H1 (cell line): ENCODE data around the gene CEP120. TPM values are rescaled to one million over a fixed set of nuclear protein-coding genes. Genes with fewer than 3 reads are reported as not detected.

Experiments used
- CTCF ChIA-PET: fragments of 300-600 bp; sonication (Branson Sonifier 250); formaldehyde crosslinking; loops from one replicate; lab custom pipeline; 2021; ENCODE audit not compliant: partially characterized antibody; lab: Charles Lee
- POLR2A ChIA-PET: fragments of 300-600 bp; sonication (Branson Sonifier 250); formaldehyde crosslinking; loops from one replicate; lab custom pipeline; 2021; ENCODE audit warnings: inconsistent platforms; ENCODE audit not compliant: partially characterized antibody; lab: Charles Lee
- DNase-seq, 2 experiments: peaks; one replicate each; pipeline versions ENCODE4 v3.0.0 to v3.0.0-alpha.2; 2010 to 2022; ENCODE audit warnings: low spot score in 2 of 2, low read depth in 1 of 2, mixed read lengths in 1 of 2
- FAIRE-seq: peaks from 2 replicates; lab custom pipeline; 2011; peaks lifted over from hg19 to GRCh38; lab: Jason Lieb, UNC
- H2AFZ ChIP-seq: 2 replicates; pipeline ENCODE4 v1.8.1; 2012; ENCODE audit warnings: low read length, inconsistent platforms
- H2AK5ac ChIP-seq: 2 replicates; pipeline ENCODE4 v1.6.1; 2013; ENCODE audit warnings: low read depth, low read length
- H2BK120ac ChIP-seq: replicated peaks from 2 replicates; pipeline ENCODE3; 2013; ENCODE audit warnings: low read depth, low read length, inconsistent platforms
- H2BK12ac ChIP-seq: 2 replicates; pipeline ENCODE4 v1.6.1; 2013; ENCODE audit warnings: low read depth, low read length
- H2BK15ac ChIP-seq: 2 replicates; pipeline ENCODE4 v1.6.1; 2013; ENCODE audit warnings: low read length
- H2BK20ac ChIP-seq: 2 replicates; pipeline ENCODE4 v1.6.1; 2013; ENCODE audit warnings: low read length
- H2BK5ac ChIP-seq: 2 replicates; pipeline ENCODE4 v1.6.1; 2013; ENCODE audit warnings: low read depth, low read length
- H3K14ac ChIP-seq: 2 replicates; pipeline ENCODE4 v1.6.1; 2013; ENCODE audit warnings: inconsistent platforms; ENCODE audit not compliant: insufficient read length
- H3K18ac ChIP-seq: 2 replicates; pipeline ENCODE4 v1.6.1; 2013; ENCODE audit warnings: low read length; ENCODE audit errors: extremely low read depth
- H3K23ac ChIP-seq: 2 replicates; pipeline ENCODE4 v1.6.1; 2013; ENCODE audit warnings: inconsistent platforms; ENCODE audit not compliant: insufficient read length
- H3K23me2 ChIP-seq: 2 replicates; pipeline ENCODE4 v1.6.1; 2013; ENCODE audit warnings: low read depth, low read length
- H3K27ac ChIP-seq: 2 replicates; pipeline ENCODE4 v1.6.1; 2011; ENCODE audit warnings: low read depth, low read length, inconsistent platforms
- H3K27me3 ChIP-seq, 4 experiments: replicated peaks in 1 of 4; 1 replicate in 1 of 4; 2 replicates in 3 of 4; pipeline versions ENCODE4 v1.6.1 to v1.8.1; 2011 to 2013; ENCODE audit warnings: low read length in 3 of 4, mild to moderate bottlenecking in 3 of 4, inconsistent platforms in 2 of 4, mixed read lengths in 2 of 4, moderate library complexity in 1 of 4; ENCODE audit not compliant: control insufficient read depth in 3 of 4, insufficient read depth in 3 of 4; ENCODE audit errors: extremely low read depth in 1 of 4
- H3K36me3 ChIP-seq, 4 experiments: 2 replicates each; pipeline versions ENCODE4 v1.6.1 to v1.8.1; 2011 to 2013; ENCODE audit warnings: mild to moderate bottlenecking in 4 of 4, low read length in 3 of 4, moderate library complexity in 2 of 4, control low read depth in 1 of 4, inconsistent platforms in 1 of 4; ENCODE audit not compliant: insufficient read depth in 4 of 4, control insufficient read depth in 2 of 4
- H3K4ac ChIP-seq: replicated peaks from 2 replicates; pipeline ENCODE3; 2013; ENCODE audit warnings: low read length, low read depth, mixed read lengths, inconsistent platforms; ENCODE audit not compliant: insufficient read length
- H3K4me1 ChIP-seq, 4 experiments: replicated peaks in 1 of 4; 1 replicate in 1 of 4; 2 replicates in 3 of 4; pipeline versions ENCODE4 v1.6.1 to v1.8.1; 2011 to 2013; ENCODE audit warnings: low read length in 3 of 4, inconsistent platforms in 2 of 4, mixed read lengths in 1 of 4; ENCODE audit not compliant: insufficient read depth in 4 of 4, control insufficient read depth in 3 of 4
- H3K4me2 ChIP-seq, 2 experiments: 2 replicates each; pipeline versions ENCODE4 v1.6.1 to v1.8.1; 2011 to 2013; ENCODE audit warnings: low read depth in 2 of 2, low read length in 2 of 2, control low read depth in 1 of 2, inconsistent platforms in 1 of 2, mild to moderate bottlenecking in 1 of 2; ENCODE audit not compliant: insufficient read depth in 1 of 2
- H3K4me3 ChIP-seq, 4 experiments: fragments of 200-600, 300-600 bp in 1 of 4; sonication (generic), shearing (Covaris generic), sonication (Bioruptor Twin) in 1 of 4; 2 replicates each; pipeline versions ENCODE4 v1.5.1 to v1.8.1; 2011 to 2016; ENCODE audit warnings: low read length in 4 of 4, low read depth in 3 of 4, control low read depth in 2 of 4, inconsistent platforms in 2 of 4, mild to moderate bottlenecking in 2 of 4, mixed read lengths in 1 of 4, moderate library complexity in 1 of 4; ENCODE audit not compliant: insufficient read depth in 2 of 4; ENCODE audit errors: extremely low read depth in 1 of 4
- H3K56ac ChIP-seq: replicated peaks from 2 replicates; pipeline ENCODE3; 2013; ENCODE audit warnings: low read depth, mild to moderate bottlenecking, mixed read lengths, low read length, inconsistent platforms; ENCODE audit not compliant: insufficient read length
- H3K79me1 ChIP-seq: 2 replicates; pipeline ENCODE4 v1.6.1; 2013; ENCODE audit warnings: low read depth, low read length, control low read depth
- H3K79me2 ChIP-seq, 2 experiments: 2 replicates each; pipeline versions ENCODE4 v1.6.1 to v1.8.1; 2012 to 2013; ENCODE audit warnings: low read length in 2 of 2, mild to moderate bottlenecking in 2 of 2, inconsistent platforms in 1 of 2; ENCODE audit not compliant: insufficient read depth in 2 of 2, control insufficient read depth in 1 of 2
- H3K9ac ChIP-seq, 4 experiments: replicated peaks in 1 of 4; 1 replicate in 1 of 4; 2 replicates in 3 of 4; pipeline versions ENCODE4 v1.6.1 to v1.8.1; 2011 to 2013; ENCODE audit warnings: low read depth in 3 of 4, low read length in 3 of 4, control low read depth in 2 of 4, mild to moderate bottlenecking in 2 of 4, moderate library complexity in 2 of 4, inconsistent platforms in 1 of 4; ENCODE audit errors: extremely low read depth in 1 of 4
- H3K9me3 ChIP-seq, 2 experiments: 2 replicates each; pipeline versions ENCODE4 v1.6.1 to v1.8.1; 2012 to 2013; ENCODE audit warnings: mild to moderate bottlenecking in 2 of 2, moderate library complexity in 2 of 2, control low read depth in 1 of 2, inconsistent platforms in 1 of 2, low read depth in 1 of 2, low read length in 1 of 2, mixed read lengths in 1 of 2; ENCODE audit not compliant: insufficient read depth in 2 of 2
- H4K20me1 ChIP-seq, 2 experiments: replicated peaks in 1 of 2; 2 replicates each; pipeline versions ENCODE3 to v1.8.1; 2011 to 2013; ENCODE audit warnings: inconsistent platforms in 2 of 2, low read length in 2 of 2, mild to moderate bottlenecking in 1 of 2; ENCODE audit not compliant: insufficient read depth in 2 of 2, control insufficient read depth in 1 of 2
- H4K5ac ChIP-seq: 2 replicates; pipeline ENCODE4 v1.6.1; 2013; ENCODE audit warnings: low read length, low read depth, mixed read lengths, inconsistent platforms; ENCODE audit not compliant: insufficient read length
- H4K8ac ChIP-seq: 2 replicates; pipeline ENCODE4 v1.8.0; 2013; ENCODE audit warnings: mild to moderate bottlenecking, moderate library complexity, low read length, inconsistent platforms; ENCODE audit not compliant: insufficient read depth; ENCODE audit errors: extremely low read depth
- H4K91ac ChIP-seq: replicated peaks from 2 replicates; pipeline ENCODE3; 2013; ENCODE audit warnings: low read length, mixed read lengths, inconsistent platforms; ENCODE audit not compliant: insufficient read length
- BCL11A ChIP-seq, 2 experiments: IDR thresholded peaks; one replicate each; pipeline ENCODE4 v1.6.1; 2011; ENCODE audit warnings: low read depth in 2 of 2, low read length in 2 of 2, mild to moderate bottlenecking in 2 of 2
- CBX5 ChIP-seq: fragments of 300-800, 300-1000 bp; sonication (generic); IDR thresholded peaks from 2 replicates; pipeline ENCODE4 v1.7.1; 2016; ENCODE audit warnings: antibody characterized with exemption, low read length, low read depth
- CTBP2 ChIP-seq: IDR thresholded peaks from 2 replicates; pipeline ENCODE4 v1.7.0; 2011; ENCODE audit warnings: borderline replicate concordance, mild to moderate bottlenecking, moderate library complexity, mixed read lengths, low read length; ENCODE audit not compliant: insufficient read depth, insufficient read length
- HDAC6 ChIP-seq: IDR thresholded peaks from one replicate; pipeline ENCODE4 v1.7.1; 2012; ENCODE audit warnings: low read depth, mild to moderate bottlenecking, inconsistent platforms, low read length, moderate library complexity
- SIX5 ChIP-seq: IDR thresholded peaks from 2 replicates; pipeline ENCODE4 v1.6.1; 2011; ENCODE audit warnings: mild to moderate bottlenecking, low read depth, low read length
- TAF7 ChIP-seq: optimal IDR thresholded peaks from 2 replicates; pipeline ENCODE3; 2011; ENCODE audit warnings: low read depth, mild to moderate bottlenecking, inconsistent platforms, low read length, moderate library complexity, borderline replicate concordance
- TCF12 ChIP-seq: IDR thresholded peaks from 2 replicates; pipeline ENCODE4 v1.6.1; 2011; ENCODE audit warnings: low read depth, mild to moderate bottlenecking, low read length
- WGBS, 2 experiments: shearing (Covaris generic) in 1 of 2; methylation state at CpG; one replicate each; pipeline versions ENCODE4 v1.1.6 to v1.1.7; 2013 to 2015; ENCODE audit warnings: low lambda C conversion rate in 2 of 2, mixed read lengths in 2 of 2, inconsistent platforms in 1 of 2, low coverage in 1 of 2, missing lambda C conversion rate in 1 of 2; ENCODE audit not compliant: insufficient replicate concordance in 2 of 2, insufficient coverage in 1 of 2, insufficient read length in 1 of 2; ENCODE audit errors: extremely low coverage in 1 of 2, missing lambda C conversion rate in 1 of 2; 5-methylcytosine and 5-hydroxymethylcytosine counted together
- polyA plus RNA-seq, 7 experiments: library from polyadenylated mRNA; depleted of rRNA in 3 of 7; stranded (reverse) in 5 of 7; unstranded in 2 of 7; fragments of >200 nt in 5 of 7; fragments of 200-250 nt in 2 of 7; gene quantifications; 1 replicate in 5 of 7; 2 replicates in 1 of 7; 4 replicates in 1 of 7; pipeline versions ENCODE4 v1.2.1 to v1.2.3, GENCODE V29; 2011 to 2013; ENCODE audit warnings: missing spikeins in 2 of 7, mixed read lengths in 2 of 7
- total RNA-seq: library from RNA; stranded (reverse); fragmentation: NEBNext Ultra II Directional; extraction: Animal tissue kit (Norgen Biotek cat#: 25700); gene quantifications from 2 replicates; pipeline ENCODE4 v1.2.1, GENCODE V29; 2021

CEP120 gene
- total and polyA plus RNA-seq, 2 of the 8 experiments (the other 6 are each of a cell fraction or from before 2014, with no cell fraction given): 9.3 to 17.9 TPM

DNA sequence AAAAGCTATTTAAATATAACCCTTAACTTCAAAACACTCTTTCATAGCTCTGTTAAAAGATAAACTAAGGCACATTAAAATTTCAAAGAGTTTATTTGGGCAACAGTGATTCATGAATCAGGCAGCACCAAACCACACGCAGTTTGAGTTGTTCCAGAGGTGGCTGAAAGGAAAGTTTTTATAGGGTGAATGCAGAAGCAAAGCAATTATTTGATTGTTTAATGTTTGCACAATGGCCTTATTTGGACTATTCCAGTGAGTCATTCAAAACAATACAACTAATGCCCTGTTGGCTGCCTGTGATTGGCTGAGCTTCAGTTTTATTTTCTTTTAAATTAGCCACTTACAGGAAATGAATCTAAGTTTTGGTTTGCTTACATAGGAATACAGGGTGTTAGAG, 125.3 kb downstream of the CEP120 start:
- Histone ChIP-seq H2AK5ac (no peak overlapping the region), H3K14ac (no peak overlapping the region), H3K56ac (no peak overlapping the region), H2BK15ac (no peak overlapping the region), H4K20me1 (no peaks in the 10 kb centered on the region), H2BK20ac (no peak overlapping the region), H4K91ac (no peak overlapping the region), H3K18ac (no peak overlapping the region), H3K36me3 (no peaks in the 10 kb centered on the region; a peak in 1 of 8 replicates), H3K27me3 (no peaks in the 10 kb centered on the region), H3K4me1 (peaks cover 0 to 3% (median 1%) of the 10 kb centered on the region in 4 experiments; a peak in 3 of 7 replicates), H2AFZ (no peak overlapping the region), H4K8ac (no peak overlapping the region), H2BK120ac (no peak overlapping the region), H4K5ac (no peak overlapping the region), H3K23ac (no peak overlapping the region), H3K4me3 (no peak overlapping the region), H3K9ac (no peak overlapping the region), H2BK5ac (no peak overlapping the region), H3K4ac (no peak overlapping the region), H3K79me1 (no peaks in the 10 kb centered on the region), H3K23me2 (no peaks in the 10 kb centered on the region), H3K4me2 (no peak overlapping the region), H3K79me2 (no peaks in the 10 kb centered on the region), H3K27ac (no peak overlapping the region), H2BK12ac (no peak overlapping the region), H3K9me3 (no peaks in the 10 kb centered on the region)
- ChIA-PET CTCF (interaction anchor here (1.2 to 1.8 kb wide), 2 partner anchors 9 to 13 kb away, joined by 4 read pairs; no protein-coding TSS in a partner anchor), POLR2A (no interaction called here)
- 90% methylated on average over 1 of the region's 1 CpG; no CpG with 5 or more reads in 1 of the 2 experiments for WGBS, 2 experiments
- no peak for DNase-seq
- no peak for TF ChIP-seq SIX5
- TF ChIP-seq CTBP2: no peak
- no peak for TF ChIP-seq HDAC6
- no peak for TF ChIP-seq TAF7
- no peak for TF ChIP-seq BCL11A (IDR thresholded peaks at IDR 0.05; ENCODE audit: low read depth in 2 of 2, low read length in 2 of 2)
- TF ChIP-seq TCF12: no peak
- TF ChIP-seq CBX5: no peak
- FAIRE-seq: no peak
